Mesodermal cell (in vitro differentiated cells): ENCODE results near the gene CPED1.

Experiments used
- H3K27ac ChIP-seq: 2 replicates; pipeline ENCODE4 v1.7.0; 2013; ENCODE audit warnings: mild to moderate bottlenecking, low read depth, low read length, moderate library complexity; ENCODE audit not compliant: severe bottlenecking
- H3K36me3 ChIP-seq: 2 replicates; pipeline ENCODE4 v1.7.1; 2013; ENCODE audit warnings: mild to moderate bottlenecking, low read length, moderate library complexity; ENCODE audit not compliant: control insufficient read depth, insufficient read depth
- H3K4me1 ChIP-seq: one replicate; pipeline ENCODE4 v1.7.1; 2013; ENCODE audit warnings: mild to moderate bottlenecking, low read length; ENCODE audit not compliant: insufficient read depth, control insufficient read depth, poor library complexity, severe bottlenecking
- H3K4me3 ChIP-seq: 2 replicates; pipeline ENCODE4 v1.7.0; 2013; ENCODE audit warnings: low read length, control low read depth, mild to moderate bottlenecking; ENCODE audit not compliant: insufficient read depth, poor library complexity, severe bottlenecking; ENCODE audit errors: extremely low read depth
- H3K9me3 ChIP-seq: 2 replicates; pipeline ENCODE4 v1.7.1; 2013; ENCODE audit warnings: mild to moderate bottlenecking, low read length, moderate library complexity; ENCODE audit not compliant: control insufficient read depth
- WGBS, 2 experiments: methylation state at CpG; one replicate each; pipeline ENCODE4 v1.1.5; 2013; ENCODE audit warnings: missing lambda C conversion rate in 2 of 2; ENCODE audit not compliant: insufficient coverage in 2 of 2; 5-methylcytosine and 5-hydroxymethylcytosine counted together

CPED1 gene

DNA sequence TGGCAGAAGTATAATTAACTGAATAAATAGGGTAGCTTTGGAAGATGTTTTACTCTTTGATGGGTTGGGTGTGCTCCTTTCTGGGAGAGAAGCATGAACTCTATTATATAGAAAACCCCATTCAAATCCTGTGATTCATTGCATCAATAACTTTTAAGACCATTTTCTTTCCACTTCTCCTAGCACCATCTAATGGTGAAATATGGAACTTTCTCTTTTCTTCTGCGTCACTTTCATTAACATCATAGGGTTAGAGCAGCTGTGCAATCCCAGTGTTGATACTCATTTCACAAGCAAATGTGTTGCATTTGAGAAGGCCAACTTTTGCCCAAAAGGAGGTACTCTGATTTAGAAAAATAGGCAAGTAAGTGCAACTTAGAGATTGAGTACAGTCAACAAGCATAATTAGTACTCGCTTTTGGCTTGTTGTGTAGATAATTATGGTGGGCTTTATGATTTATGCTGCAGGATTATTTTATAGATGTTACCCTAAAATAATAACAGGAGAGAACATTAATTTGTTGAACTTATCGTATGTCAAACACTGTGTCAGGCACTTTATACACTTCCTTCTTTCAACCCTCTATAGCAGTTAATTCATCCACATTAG is 92.9 kb downstream of the CPED1 start:
- no peaks in the 10 kb centered on the region for H3K9me3 ChIP-seq
- 80% methylated on average over 1 of the region's 3 CpGs; no CpG with 5 or more reads in 1 of the 2 experiments for WGBS, 2 experiments
- no peak overlapping the region for H3K27ac ChIP-seq
- H3K36me3 ChIP-seq: no peaks in the 10 kb centered on the region
- peaks cover 8% of the 10 kb centered on the region for H3K4me1 ChIP-seq
- no peak overlapping the region for H3K4me3 ChIP-seq

DNA sequence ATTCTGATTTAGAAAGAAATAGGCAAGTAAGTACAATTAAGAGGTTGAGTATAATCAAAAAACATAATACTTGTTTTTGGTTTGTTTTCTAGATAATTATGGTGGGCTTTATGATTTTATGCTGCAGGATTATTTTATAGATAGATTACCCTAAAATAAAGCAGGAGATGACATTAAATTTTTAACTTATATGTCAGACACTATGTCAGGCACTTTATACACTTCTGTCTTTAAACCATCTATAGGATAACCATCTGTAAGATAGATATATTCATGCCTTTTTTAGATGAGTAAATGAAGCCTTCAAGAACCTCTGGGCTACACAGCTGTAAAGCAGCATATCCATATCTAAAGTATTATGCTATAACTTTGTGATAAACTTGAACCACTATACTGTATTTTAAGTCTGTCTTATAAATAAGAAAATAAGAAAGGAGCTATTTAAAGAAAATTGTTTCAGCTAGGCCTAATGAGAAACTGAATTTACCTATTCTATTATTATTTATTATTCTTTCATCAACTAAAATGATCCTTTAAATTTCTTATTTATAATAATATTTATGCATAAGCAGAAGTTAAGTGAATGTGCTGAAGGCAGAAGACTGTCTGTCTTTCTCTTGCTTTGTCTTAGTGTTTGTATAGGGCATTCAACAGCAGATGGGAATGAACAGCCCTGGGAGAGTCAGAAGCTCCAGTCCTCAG is 94.0 kb downstream of the CPED1 start:
- Histone ChIP-seq H3K9me3 (no peaks in the 10 kb centered on the region), H3K36me3 (no peaks in the 10 kb centered on the region), H3K4me3 (no peak overlapping the region), H3K27ac (no peak overlapping the region), H3K4me1 (peaks cover 8% of the 10 kb centered on the region)

DNA sequence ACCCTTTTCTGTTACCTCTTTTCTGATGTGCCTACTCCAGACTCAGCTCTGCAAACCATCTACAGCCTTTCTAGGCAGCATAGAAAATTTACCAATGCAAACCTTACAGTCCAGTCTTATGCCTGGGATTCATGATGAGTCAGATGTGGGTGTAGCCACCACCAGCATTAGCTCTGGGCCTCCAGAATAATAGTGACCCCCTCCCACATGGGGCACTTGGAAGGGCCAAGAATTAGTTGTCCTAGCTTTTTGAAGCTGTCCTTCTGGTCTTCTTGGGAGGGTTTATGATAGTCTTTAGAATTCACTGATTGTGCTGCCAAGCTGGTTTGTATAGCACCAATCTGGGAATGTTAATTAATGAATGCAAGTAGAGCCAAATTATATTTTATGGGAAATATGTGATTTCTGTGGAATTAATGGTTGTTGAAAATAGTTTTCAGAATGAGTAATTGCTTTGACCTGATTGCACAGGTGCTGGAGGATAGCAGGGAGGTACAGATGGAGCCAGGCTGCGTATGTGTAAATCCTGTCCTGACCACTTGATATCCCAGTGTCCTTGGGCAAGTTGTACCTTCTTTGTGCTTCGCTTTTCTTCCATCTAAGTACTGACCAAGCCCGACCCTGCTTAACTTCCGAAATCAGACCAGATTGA is 94.8 kb downstream of the CPED1 start:
- 100% methylated on average over 1 to 3 of the region's 4 CpGs for WGBS, 2 experiments
- H3K4me1 ChIP-seq: peaks cover 8% of the 10 kb centered on the region
- H3K4me3 ChIP-seq: no peak overlapping the region
- H3K9me3 ChIP-seq: no peaks in the 10 kb centered on the region
- H3K36me3 ChIP-seq: no peaks in the 10 kb centered on the region
- H3K27ac ChIP-seq: no peak overlapping the region

DNA sequence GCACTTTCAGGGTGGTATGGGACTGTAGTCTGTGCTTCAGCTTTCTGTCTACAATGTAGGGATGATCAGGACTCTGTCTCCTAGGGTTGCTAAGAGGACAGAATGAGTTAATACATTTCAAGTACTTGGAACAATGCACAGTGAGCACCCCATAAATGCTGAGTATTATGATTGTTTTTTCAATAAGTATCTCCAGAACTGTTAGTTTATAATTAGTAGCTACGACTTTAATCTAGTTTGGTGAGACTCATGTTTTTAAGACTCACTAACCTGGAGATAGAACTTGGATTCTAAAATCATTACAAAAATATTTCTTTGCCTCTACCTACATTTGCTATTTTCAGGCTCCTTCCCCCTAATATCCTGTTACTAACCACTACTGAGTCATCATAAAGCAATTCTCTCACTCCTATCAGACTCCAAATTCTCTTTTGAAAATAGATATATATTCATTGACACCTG is 95.3 kb downstream of the CPED1 start:
- WGBS, 2 experiments: no CpG with 5 or more reads among the region's 1 CpG
- no peaks in the 10 kb centered on the region for H3K36me3 ChIP-seq
- H3K9me3 ChIP-seq: no peaks in the 10 kb centered on the region
- H3K27ac ChIP-seq: no peak overlapping the region
- H3K4me3 ChIP-seq: no peak overlapping the region
- H3K4me1 ChIP-seq: peaks cover 8% of the 10 kb centered on the region

DNA sequence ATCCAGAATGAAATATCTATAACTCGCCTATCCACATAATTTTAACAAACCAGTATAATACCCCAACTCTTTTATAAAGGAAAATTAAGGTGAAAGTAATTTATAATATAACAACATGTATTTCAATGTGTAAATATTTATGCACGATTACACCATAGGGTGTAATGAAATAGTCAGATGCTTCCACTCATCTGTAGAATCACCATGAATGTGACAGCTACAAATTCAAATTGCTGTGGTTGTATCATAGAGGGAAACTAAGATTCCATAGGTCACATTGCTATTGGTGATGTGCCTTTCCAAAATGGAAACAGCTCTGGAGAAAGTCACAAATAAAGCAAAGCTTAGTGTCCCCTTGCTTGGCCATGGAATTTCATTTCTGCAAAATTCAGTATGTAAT is 95.7 kb downstream of the CPED1 start:
- no CpG with 5 or more reads among the region's 2 CpGs for WGBS, 2 experiments
- no peak overlapping the region for H3K4me3 ChIP-seq
- no peaks in the 10 kb centered on the region for H3K9me3 ChIP-seq
- H3K4me1 ChIP-seq: peaks cover 8% of the 10 kb centered on the region
- no peak overlapping the region for H3K27ac ChIP-seq
- no peaks in the 10 kb centered on the region for H3K36me3 ChIP-seq

DNA sequence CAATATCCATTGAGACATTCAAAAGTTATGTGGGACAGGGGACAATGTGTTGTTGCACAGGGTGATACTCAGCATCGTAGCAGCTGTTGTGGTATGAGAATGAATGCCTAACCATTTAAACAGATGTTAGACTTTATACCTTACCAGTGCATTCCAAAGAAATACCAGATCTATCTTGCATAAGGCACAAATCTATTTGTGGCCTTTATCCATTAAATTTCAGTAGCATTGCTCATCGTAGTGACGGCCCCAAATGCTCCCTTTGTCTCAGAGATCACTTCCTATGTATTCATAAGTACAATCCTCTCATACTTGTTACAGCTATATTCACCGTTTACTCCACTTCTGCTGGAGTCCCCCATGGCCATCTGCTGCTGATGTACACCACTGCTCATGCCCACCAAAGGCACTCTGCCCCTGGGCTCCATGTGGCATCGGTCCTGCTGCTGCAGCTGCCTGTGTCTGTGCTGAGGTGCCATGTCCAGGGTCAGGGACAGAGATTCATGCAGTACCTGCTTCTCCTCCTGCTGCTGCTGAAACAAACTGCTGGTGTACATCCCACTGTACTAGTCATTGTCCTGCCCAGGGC is 96.3 kb downstream of the CPED1 start:
- H3K36me3 ChIP-seq: no peaks in the 10 kb centered on the region
- no peak overlapping the region for H3K27ac ChIP-seq
- H3K4me3 ChIP-seq: no peak overlapping the region
- H3K4me1 ChIP-seq: peaks cover 8% of the 10 kb centered on the region
- no peaks in the 10 kb centered on the region for H3K9me3 ChIP-seq
- 90 to 92% methylated on average over 3 to 4 of the region's 5 CpGs for WGBS, 2 experiments

DNA sequence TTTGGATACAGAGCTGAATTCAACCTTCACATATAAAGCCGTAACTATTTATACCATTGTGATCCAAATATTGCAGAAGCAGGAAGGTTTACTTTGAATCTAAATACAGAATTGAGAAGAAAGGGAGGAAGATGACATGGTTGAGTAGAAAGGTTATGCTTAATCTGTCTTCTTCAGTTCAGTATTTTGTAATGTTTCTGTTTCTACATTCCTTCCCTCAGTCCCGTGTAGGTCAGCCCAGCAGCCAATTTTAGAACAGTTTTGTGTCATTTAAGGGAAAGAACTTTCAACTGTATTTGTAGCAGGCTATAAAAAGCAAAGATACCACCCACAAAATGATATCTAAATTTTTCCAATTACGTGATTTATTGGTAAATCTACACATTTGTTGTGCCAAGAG is 97.4 kb downstream of the CPED1 start:
- no peak overlapping the region for H3K27ac ChIP-seq
- peaks cover 8% of the 10 kb centered on the region for H3K4me1 ChIP-seq
- 100% methylated on average over 1 of the region's 3 CpGs; no CpG with 5 or more reads in 1 of the 2 experiments for WGBS, 2 experiments
- H3K9me3 ChIP-seq: no peaks in the 10 kb centered on the region
- H3K36me3 ChIP-seq: no peaks in the 10 kb centered on the region
- no peak overlapping the region for H3K4me3 ChIP-seq

DNA sequence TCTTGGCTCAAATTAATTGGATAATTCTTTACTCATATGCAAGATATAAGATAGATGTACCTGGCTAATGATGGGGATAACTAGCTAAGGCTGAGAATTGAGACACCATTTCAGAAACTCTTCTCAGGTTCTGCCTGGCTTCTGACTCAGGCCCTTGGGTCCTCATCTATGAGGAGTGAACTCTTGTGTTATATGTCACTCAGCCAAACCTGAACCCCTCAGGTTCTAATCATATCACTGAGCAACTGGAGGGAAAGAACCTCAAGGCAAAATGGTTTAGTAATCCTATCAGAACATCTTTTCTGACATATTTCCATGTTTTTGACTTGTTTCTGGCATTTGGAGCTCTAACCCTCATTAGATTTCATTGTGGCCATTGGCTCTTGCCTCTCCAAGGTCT is 100.4 kb downstream of the CPED1 start:
- Histone ChIP-seq H3K4me1 (no peaks in the 10 kb centered on the region), H3K9me3 (no peaks in the 10 kb centered on the region), H3K27ac (no peak overlapping the region), H3K4me3 (no peak overlapping the region), H3K36me3 (no peaks in the 10 kb centered on the region)

DNA sequence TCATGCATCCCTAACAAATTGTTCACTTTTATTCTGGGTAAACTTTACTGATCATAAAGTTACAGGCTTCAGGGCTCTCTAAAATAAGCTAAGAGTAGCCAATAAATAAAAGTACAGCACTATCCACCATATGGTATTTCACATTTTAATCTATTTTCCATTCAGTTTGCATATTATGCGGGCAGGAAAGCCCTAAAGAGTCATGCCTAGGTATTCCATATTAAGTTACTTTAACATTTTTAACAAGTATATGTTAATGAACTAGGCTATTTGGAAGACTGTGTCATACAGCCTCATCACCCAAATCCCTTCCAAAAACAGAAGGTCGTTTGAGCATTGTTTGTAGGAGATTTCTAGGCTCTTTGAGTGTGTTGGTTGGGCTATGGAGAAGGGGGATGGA is 106.3 kb downstream of the CPED1 start:
- Histone ChIP-seq H3K4me1 (no peaks in the 10 kb centered on the region), H3K36me3 (no peaks in the 10 kb centered on the region), H3K4me3 (no peak overlapping the region), H3K9me3 (no peaks in the 10 kb centered on the region), H3K27ac (no peak overlapping the region)
- no CpG with 5 or more reads among the region's 2 CpGs for WGBS, 2 experiments

DNA sequence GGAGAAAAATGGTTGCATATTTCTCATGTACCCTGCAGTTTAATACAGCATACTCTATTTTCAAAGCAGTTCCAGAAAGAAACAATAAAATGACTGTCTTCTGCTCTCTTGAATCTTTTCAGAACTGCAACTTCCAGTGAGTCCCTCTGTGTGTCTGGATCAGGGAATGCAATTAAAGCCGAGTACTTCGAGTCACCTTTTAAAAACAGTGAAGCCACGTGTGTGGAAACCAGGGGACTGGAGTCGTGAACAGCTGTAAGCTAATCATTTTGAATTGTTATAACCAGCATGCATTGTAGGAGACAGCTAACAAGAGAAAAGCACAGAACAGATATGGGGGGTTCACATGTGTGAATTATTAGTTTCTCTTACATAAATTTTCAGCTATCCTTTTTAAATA is 109.1 kb downstream of the CPED1 start:
- no peak overlapping the region for H3K4me3 ChIP-seq
- WGBS, 2 experiments: 75 to 77% methylated on average over 2 to 3 of the region's 4 CpGs
- H3K27ac ChIP-seq: no peak overlapping the region
- no peaks in the 10 kb centered on the region for H3K9me3 ChIP-seq
- H3K4me1 ChIP-seq: peaks cover 2% of the 10 kb centered on the region
- no peaks in the 10 kb centered on the region for H3K36me3 ChIP-seq

DNA sequence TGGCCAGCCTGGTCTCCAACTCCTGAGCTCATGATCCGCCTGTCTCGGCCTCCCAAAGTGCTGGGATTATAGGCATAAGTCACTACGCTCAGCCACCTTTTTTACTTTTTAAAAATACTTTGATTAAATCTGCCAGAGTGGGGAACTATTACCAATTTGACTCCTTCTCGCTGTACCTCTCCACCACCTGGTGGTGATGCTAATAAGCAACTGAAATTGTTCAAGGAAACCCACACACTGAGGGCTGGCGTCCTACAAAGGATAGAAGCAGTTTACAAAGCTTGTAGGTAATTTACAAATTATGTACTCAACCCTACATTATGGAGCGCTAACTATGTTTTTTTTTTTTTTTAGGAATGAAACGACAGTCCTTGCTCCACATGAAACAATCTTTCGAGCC is 111.1 kb downstream of the CPED1 start:
- whole genome bisulfite sequencing, 2 experiments: 86 to 88% methylated on average over 3 to 5 of the region's 8 CpGs
- H3K4me3 ChIP-seq: no peak overlapping the region
- H3K36me3 ChIP-seq: no peaks in the 10 kb centered on the region
- H3K4me1 ChIP-seq: peaks cover 8% of the 10 kb centered on the region
- no peaks in the 10 kb centered on the region for H3K9me3 ChIP-seq
- no peak overlapping the region for H3K27ac ChIP-seq
